ENCODE measurements around the gene RUNX1. TPM values are rescaled to one million over a fixed set of nuclear protein-coding genes. Genes with fewer than 3 reads are reported as not detected.

The RUNX1 gene
- total and polyA plus RNA-seq, 10 of the 15 experiments (the other 5 are each of a cell fraction or from before 2014, with no cell fraction given): 0.90 to 15.2 (median 4.1) TPM

GRCh38 chr21:34836103-34836932 is 212.8 kb downstream of the RUNX1 start:
- peaks cover 3% of the 10 kb centered on the region; the same call in 1 of the 2 replicates for H3K4me1 ChIP-seq (ENCODE audit: control insufficient read depth, insufficient read depth, low read length)
- POLR2A ChIA-PET: interaction anchor here (0.9 kb wide), 1 partner anchor 9 kb away, joined by 3 read pairs; no protein-coding TSS in a partner anchor
- no TSS peak for BruUV-seq (replicated peaks)
- no peak for DNase-seq (ENCODE audit: low read depth, low spot score)
- ATAC-seq: no peak
- H3K9me3 ChIP-seq (replicated peaks; ENCODE audit: control insufficient read depth, insufficient read depth, low read length): no peaks in the 10 kb centered on the region
- no peaks in the 10 kb centered on the region for H3K27me3 ChIP-seq (replicated peaks in 1 of 2; ENCODE audit: control insufficient read depth in 2 of 2, insufficient read depth in 2 of 2, low read length in 1 of 2)
- no peak for FAIRE-seq
- 76% methylated on average over 13 of the region's 13 CpGs for WGBS (ENCODE audit: insufficient coverage, insufficient replicate concordance, low lambda C conversion rate, missing lambda C conversion rate)
- RAD21 ChIA-PET (ENCODE audit: unreplicated experiment): no interaction called here
- no peaks in the 10 kb centered on the region for H4K20me1 ChIP-seq (ENCODE audit: control insufficient read depth, insufficient read depth)
- SMC1A ChIA-PET (ENCODE audit: uncharacterized antibody, unreplicated experiment): interaction anchor here (1.0 to 1.7 kb wide), 2 partner anchors 9 to 18 kb away, joined by 3 to 5 read pairs; no protein-coding TSS in a partner anchor
- H2AFZ ChIP-seq (ENCODE audit: control insufficient read depth, low read depth, low read length): no peak overlapping the region
- in situ Hi-C loops (cut with MboI) (no loop called here), intact Hi-C loops (cut with micrococcal nuclease; ENCODE audit: unreplicated experiment) (no loop called here)
- H3K79me2 ChIP-seq (ENCODE audit: control insufficient read depth, insufficient read depth, low read length): no peaks in the 10 kb centered on the region
- no peak overlapping the region for H3K4me2 ChIP-seq (ENCODE audit: control insufficient read depth, insufficient read depth)
- TF ChIP-seq CHD4 (IDR thresholded peaks at IDR 0.05) (no peak), CBFB (IDR thresholded peaks at IDR 0.05; ENCODE audit: low read depth) (no peak), NFXL1 (IDR thresholded peaks at IDR 0.05; ENCODE audit: borderline replicate concordance) (no peak), HDGF (IDR thresholded peaks at IDR 0.05) (no peak), RAD51 (IDR thresholded peaks at IDR 0.05) (no peak), POLR2AphosphoS5 (IDR thresholded peaks at IDR 0.05; ENCODE audit: low read length) (no peak), HDAC6 (IDR thresholded peaks at IDR 0.05; ENCODE audit: unreplicated experiment) (no peak), EP300 (IDR thresholded peaks at IDR 0.05; ENCODE audit: borderline replicate concordance in 1 of 2, control insufficient read depth in 1 of 2, low read depth in 2 of 2, low read length in 2 of 2) (no peak), SUZ12 (IDR thresholded peaks at IDR 0.05; ENCODE audit: unreplicated experiment) (no peak), ZNF622 (IDR thresholded peaks at IDR 0.05) (no peak), SIX5 (IDR thresholded peaks at IDR 0.05; ENCODE audit: low read depth, low read length, severe bottlenecking) (no peak), SREBF1 (IDR thresholded peaks at IDR 0.05; ENCODE audit: low read length) (no peak), BMI1 (IDR thresholded peaks at IDR 0.05; ENCODE audit: borderline replicate concordance) (no peak)
- TF ChIP-seq, protein P1, sequence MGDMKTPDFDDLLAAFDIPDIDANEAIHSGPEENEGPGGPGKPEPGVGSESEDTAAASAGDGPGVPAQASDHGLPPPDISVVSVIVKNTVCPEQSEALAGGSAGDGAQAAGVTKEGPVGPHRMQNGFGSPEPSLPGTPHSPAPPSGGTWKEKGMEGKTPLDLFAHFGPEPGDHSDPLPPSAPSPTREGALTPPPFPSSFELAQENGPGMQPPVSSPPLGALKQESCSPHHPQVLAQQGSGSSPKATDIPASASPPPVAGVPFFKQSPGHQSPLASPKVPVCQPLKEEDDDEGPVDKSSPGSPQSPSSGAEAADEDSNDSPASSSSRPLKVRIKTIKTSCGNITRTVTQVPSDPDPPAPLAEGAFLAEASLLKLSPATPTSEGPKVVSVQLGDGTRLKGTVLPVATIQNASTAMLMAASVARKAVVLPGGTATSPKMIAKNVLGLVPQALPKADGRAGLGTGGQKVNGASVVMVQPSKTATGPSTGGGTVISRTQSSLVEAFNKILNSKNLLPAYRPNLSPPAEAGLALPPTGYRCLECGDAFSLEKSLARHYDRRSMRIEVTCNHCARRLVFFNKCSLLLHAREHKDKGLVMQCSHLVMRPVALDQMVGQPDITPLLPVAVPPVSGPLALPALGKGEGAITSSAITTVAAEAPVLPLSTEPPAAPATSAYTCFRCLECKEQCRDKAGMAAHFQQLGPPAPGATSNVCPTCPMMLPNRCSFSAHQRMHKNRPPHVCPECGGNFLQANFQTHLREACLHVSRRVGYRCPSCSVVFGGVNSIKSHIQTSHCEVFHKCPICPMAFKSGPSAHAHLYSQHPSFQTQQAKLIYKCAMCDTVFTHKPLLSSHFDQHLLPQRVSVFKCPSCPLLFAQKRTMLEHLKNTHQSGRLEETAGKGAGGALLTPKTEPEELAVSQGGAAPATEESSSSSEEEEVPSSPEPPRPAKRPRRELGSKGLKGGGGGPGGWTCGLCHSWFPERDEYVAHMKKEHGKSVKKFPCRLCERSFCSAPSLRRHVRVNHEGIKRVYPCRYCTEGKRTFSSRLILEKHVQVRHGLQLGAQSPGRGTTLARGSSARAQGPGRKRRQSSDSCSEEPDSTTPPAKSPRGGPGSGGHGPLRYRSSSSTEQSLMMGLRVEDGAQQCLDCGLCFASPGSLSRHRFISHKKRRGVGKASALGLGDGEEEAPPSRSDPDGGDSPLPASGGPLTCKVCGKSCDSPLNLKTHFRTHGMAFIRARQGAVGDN (IDR thresholded peaks at IDR 0.05): no peak
- TF ChIP-seq, protein P2, sequence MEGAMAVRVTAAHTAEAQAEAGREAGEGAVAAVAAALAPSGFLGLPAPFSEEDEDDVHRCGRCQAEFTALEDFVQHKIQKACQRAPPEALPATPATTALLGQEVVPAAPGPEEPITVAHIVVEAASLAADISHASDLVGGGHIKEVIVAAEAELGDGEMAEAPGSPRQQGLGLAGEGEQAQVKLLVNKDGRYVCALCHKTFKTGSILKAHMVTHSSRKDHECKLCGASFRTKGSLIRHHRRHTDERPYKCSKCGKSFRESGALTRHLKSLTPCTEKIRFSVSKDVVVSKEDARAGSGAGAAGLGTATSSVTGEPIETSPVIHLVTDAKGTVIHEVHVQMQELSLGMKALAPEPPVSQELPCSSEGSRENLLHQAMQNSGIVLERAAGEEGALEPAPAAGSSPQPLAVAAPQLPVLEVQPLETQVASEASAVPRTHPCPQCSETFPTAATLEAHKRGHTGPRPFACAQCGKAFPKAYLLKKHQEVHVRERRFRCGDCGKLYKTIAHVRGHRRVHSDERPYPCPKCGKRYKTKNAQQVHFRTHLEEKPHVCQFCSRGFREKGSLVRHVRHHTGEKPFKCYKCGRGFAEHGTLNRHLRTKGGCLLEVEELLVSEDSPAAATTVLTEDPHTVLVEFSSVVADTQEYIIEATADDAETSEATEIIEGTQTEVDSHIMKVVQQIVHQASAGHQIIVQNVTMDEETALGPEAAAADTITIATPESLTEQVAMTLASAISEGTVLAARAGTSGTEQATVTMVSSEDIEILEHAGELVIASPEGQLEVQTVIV (IDR thresholded peaks at IDR 0.05; ENCODE audit: borderline replicate concordance, partially characterized antibody): no peak
- no peak overlapping the region for H3K27ac ChIP-seq (ENCODE audit: control insufficient read depth, insufficient read depth)
- CTCF ChIA-PET: no interaction called here
- H3K36me3 ChIP-seq (ENCODE audit: control insufficient read depth in 2 of 2, insufficient read depth in 2 of 2, low read length in 1 of 2): no peaks in the 10 kb centered on the region; a peak in 2 of 4 replicates
- no peak overlapping the region for H3K9ac ChIP-seq (ENCODE audit: control insufficient read depth, insufficient read depth, low read length)
- no peak overlapping the region for H3K4me3 ChIP-seq

All from GM12878 (cell line).